ENCODE results near the gene DPP7.

Gene DPP7

GRCh38 chr9:137152844-137153405, 38.4 kb upstream of the DPP7 start:
- no peak overlapping the region for H3K4me3 ChIP-seq (ENCODE audit: low read depth, low read length)
- DNase-seq (ENCODE audit: low read depth): no peak
- TF ChIP-seq CTCF (IDR thresholded peaks at IDR 0.05; ENCODE audit: insufficient read depth, low read depth, low read length, missing control alignments): no peak

GRCh38 chr9:137150617-137151457, 36.3 kb upstream of the DPP7 start:
- H3K4me3 ChIP-seq (ENCODE audit: low read depth, low read length): no peak overlapping the region
- TF ChIP-seq CTCF (IDR thresholded peaks at IDR 0.05; ENCODE audit: insufficient read depth, low read depth, low read length, missing control alignments): no peak
- DNase-seq (ENCODE audit: low read depth): peak; percentile 93

- DNase-seq (ENCODE audit: low read depth): peak; percentile 90
- H3K4me3 ChIP-seq (ENCODE audit: low read depth, low read length): peak overlapping the region; percentile 30
- TF ChIP-seq CTCF (IDR thresholded peaks at IDR 0.05; ENCODE audit: insufficient read depth, low read depth, low read length, missing control alignments): no peak
Observed at GRCh38 chr9:137149942-137150616, 35.5 kb upstream of the DPP7 start.

GRCh38 chr9:137149363-137149762, 34.8 kb upstream of the DPP7 start:
- peak overlapping the region; percentile 30 for H3K4me3 ChIP-seq (ENCODE audit: low read depth, low read length)
- TF ChIP-seq CTCF (IDR thresholded peaks at IDR 0.05; ENCODE audit: insufficient read depth, low read depth, low read length, missing control alignments): no peak
- no peak for DNase-seq (ENCODE audit: low read depth)

GRCh38 chr9:137148661-137149060, 34.1 kb upstream of the DPP7 start:
- TF ChIP-seq CTCF (IDR thresholded peaks at IDR 0.05; ENCODE audit: insufficient read depth, low read depth, low read length, missing control alignments): no peak
- no peak for DNase-seq (ENCODE audit: low read depth)
- no peak overlapping the region for H3K4me3 ChIP-seq (ENCODE audit: low read depth, low read length)

- DNase-seq (ENCODE audit: low read depth): no peak
- no peak for TF ChIP-seq CTCF (IDR thresholded peaks at IDR 0.05; ENCODE audit: insufficient read depth, low read depth, low read length, missing control alignments)
Observed at GRCh38 chr9:137148242-137148641, 33.7 kb upstream of the DPP7 start.

More at GRCh38 chr9:137148242-137148641, 33.7 kb upstream of the DPP7 start:
- no peak overlapping the region for H3K4me3 ChIP-seq (ENCODE audit: low read depth, low read length)

Measured in GM12865 (cell line).